ENCODE results near the gene KSR1. TPM values are rescaled to one million over a fixed set of nuclear protein-coding genes. Genes with fewer than 3 reads are reported as not detected.
"Not testable (repeated sequence)": the region's sequence is repeated elsewhere in the genome, so short reads cannot be mapped to it uniquely, and the experiment has no call there.

KSR1 gene
- total RNA-seq, 2 experiments from 2014 or later = 53.9 to 58.2 TPM

DNA sequence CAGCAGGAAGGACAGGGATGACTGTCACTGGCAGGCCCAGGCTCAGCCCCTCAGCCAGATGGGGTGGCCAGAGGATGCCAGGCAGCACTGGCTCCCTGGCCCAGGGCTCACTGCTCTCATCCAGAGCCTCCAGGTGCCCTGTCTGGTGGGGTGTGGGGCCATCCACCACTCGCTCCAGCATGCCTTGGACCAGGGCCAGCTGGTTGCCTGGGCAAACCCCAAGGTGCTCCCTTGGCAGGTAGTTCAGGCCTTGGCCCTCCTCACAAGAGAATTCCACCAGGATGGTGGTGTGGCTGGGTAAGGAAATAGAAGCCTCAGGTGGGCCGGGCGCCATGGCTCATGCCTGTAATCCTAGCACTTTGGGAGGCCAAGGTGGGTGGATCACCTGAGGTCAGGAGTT is 204.2 kb downstream of the KSR1 start:
- Mint-ChIP-seq H3K27me3 (no peaks in the 10 kb centered on the region), H3K36me3 (ENCODE audit: low read depth) (no peaks in the 10 kb centered on the region), H3K9me3 (no peaks in the 10 kb centered on the region), H3K4me3 (no peak overlapping the region), H3K4me1 (ENCODE audit: low read depth) (no peaks in the 10 kb centered on the region), H3K27ac (no peak overlapping the region)
- DNase-seq (no peak), ATAC-seq (no peak)
- ChIA-PET CTCF (interaction anchor here (1.0 kb wide), 1 partner anchor 10 kb away, joined by 4 read pairs; no protein-coding TSS in a partner anchor), POLR2A (no interaction called here)
- intact Hi-C loops (cut with micrococcal nuclease) = loop anchor here (5.0 kb wide), 1 partner anchor 222 kb away; no protein-coding TSS in a partner anchor
- TF ChIP-seq, protein P1, sequence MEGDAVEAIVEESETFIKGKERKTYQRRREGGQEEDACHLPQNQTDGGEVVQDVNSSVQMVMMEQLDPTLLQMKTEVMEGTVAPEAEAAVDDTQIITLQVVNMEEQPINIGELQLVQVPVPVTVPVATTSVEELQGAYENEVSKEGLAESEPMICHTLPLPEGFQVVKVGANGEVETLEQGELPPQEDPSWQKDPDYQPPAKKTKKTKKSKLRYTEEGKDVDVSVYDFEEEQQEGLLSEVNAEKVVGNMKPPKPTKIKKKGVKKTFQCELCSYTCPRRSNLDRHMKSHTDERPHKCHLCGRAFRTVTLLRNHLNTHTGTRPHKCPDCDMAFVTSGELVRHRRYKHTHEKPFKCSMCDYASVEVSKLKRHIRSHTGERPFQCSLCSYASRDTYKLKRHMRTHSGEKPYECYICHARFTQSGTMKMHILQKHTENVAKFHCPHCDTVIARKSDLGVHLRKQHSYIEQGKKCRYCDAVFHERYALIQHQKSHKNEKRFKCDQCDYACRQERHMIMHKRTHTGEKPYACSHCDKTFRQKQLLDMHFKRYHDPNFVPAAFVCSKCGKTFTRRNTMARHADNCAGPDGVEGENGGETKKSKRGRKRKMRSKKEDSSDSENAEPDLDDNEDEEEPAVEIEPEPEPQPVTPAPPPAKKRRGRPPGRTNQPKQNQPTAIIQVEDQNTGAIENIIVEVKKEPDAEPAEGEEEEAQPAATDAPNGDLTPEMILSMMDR (IDR thresholded peaks at IDR 0.05) = no peak

DNA sequence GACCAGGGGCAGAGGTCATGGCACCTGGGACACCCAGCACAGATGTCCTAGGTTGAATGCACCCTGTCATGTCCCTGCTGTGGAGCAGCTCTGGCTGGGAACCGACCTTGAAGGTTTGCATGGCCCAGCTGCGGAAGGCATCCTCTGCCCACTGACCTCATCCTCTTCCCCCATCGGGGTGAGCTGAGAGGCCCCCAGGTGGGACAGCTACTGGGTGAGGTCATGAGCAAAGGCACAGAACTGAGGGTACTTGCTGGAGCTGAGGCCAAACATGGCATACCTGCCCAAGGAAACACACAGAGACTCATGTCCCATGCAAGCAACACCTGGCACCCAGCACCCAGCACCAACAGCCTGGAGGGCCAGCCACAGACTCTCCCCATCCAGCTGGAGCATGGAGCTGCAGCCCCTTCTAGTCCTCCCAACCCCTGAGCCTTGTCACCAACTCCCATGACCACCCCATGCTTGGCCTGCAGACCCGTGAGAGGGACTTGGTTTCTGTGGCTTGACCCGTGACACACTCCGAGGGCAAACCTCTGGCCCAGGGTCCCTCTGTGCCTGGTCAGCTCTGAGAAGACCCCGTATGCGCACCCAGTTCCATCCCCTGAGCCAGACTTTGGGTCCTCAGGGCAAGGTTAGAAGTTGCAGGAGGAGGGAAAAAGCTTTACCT is 207.8 kb downstream of the KSR1 start:
- no peak for DNase-seq
- TF ChIP-seq, protein P1 (IDR thresholded peaks at IDR 0.05) = no peak
- Mint-ChIP-seq H3K4me1 (ENCODE audit: low read depth) (no peaks in the 10 kb centered on the region), H3K36me3 (ENCODE audit: low read depth) (no peaks in the 10 kb centered on the region), H3K4me3 (no peak overlapping the region), H3K9me3 (no peaks in the 10 kb centered on the region), H3K27ac (no peak overlapping the region), H3K27me3 (no peaks in the 10 kb centered on the region)
- ATAC-seq = no peak
- POLR2A ChIA-PET = no interaction called here
- CTCF ChIA-PET = interaction anchor here (1.1 to 2.8 kb wide), 3 partner anchors 10 to 93 kb away, joined by 4 to 9 read pairs (median 5); no protein-coding TSS in a partner anchor
- intact Hi-C loops (cut with micrococcal nuclease) = loop anchor here (5.0 kb wide), 1 partner anchor 218 kb away; no protein-coding TSS in a partner anchor

DNA sequence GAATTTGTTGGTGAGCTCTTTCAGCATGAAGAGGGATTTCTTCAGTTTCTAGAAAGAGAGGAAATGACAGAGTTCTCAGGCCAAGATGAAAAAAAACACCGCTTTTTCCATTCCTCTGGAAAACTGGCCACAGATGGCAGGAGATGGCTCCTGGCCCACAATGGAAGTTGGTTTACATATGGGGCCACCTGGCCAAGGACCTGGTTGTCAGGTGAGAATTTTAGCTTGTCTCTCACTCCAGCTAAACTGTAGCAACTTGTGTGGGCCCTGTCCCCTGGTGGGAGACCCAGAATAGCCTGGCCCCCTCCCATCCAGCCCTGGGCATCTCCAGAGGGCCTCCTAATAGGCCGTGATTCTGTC is 208.3 kb downstream of the KSR1 start:
- DNase-seq = no peak
- no peak for ATAC-seq
- Mint-ChIP-seq H3K4me1 (ENCODE audit: low read depth) (no peaks in the 10 kb centered on the region), H3K36me3 (ENCODE audit: low read depth) (no peaks in the 10 kb centered on the region), H3K27me3 (no peaks in the 10 kb centered on the region), H3K9me3 (no peaks in the 10 kb centered on the region), H3K27ac (no peak overlapping the region), H3K4me3 (no peak overlapping the region)
- TF ChIP-seq, protein P1 (IDR thresholded peaks at IDR 0.05) = no peak
- POLR2A ChIA-PET = no interaction called here
- CTCF ChIA-PET = interaction anchor here (1.1 to 2.8 kb wide), 3 partner anchors 10 to 92 kb away, joined by 4 to 9 read pairs (median 5); no protein-coding TSS in a partner anchor
- intact Hi-C loops (cut with micrococcal nuclease) = loop anchor here (5.0 kb wide), 1 partner anchor 218 kb away; no protein-coding TSS in a partner anchor

DNA sequence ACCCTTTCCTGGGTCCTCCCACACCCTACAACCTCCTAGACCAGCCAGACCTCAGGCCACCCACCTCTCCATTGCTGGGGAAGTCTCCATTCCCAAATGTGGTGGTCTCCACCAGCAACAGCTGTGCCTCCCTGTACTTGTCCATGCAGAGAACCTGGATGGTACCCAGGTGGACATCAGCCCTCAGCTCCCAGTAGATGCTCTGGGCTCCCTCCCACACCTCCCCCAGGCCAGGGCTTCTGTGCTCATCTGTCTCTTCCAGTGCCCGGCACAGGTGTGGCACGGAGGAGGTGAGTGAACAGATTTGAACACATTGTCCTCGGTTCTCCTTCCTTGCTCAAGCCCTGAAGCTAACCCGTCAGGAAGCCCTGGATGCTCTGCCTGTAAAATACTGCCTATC is 209.3 kb downstream of the KSR1 start:
- TF ChIP-seq, protein P1 (IDR thresholded peaks at IDR 0.05) = no peak
- no peak for DNase-seq
- H3K4me3 Mint-ChIP-seq = no peak overlapping the region
- ATAC-seq = no peak
- H3K27ac Mint-ChIP-seq = no peak overlapping the region
- H3K9me3 Mint-ChIP-seq = no peaks in the 10 kb centered on the region
- no peaks in the 10 kb centered on the region for H3K27me3 Mint-ChIP-seq
- CTCF ChIA-PET = no interaction called here
- intact Hi-C loops (cut with micrococcal nuclease) = no loop called here
- POLR2A ChIA-PET = no interaction called here
- H3K4me1 Mint-ChIP-seq (ENCODE audit: low read depth) = no peaks in the 10 kb centered on the region
- no peaks in the 10 kb centered on the region for H3K36me3 Mint-ChIP-seq (ENCODE audit: low read depth)

DNA sequence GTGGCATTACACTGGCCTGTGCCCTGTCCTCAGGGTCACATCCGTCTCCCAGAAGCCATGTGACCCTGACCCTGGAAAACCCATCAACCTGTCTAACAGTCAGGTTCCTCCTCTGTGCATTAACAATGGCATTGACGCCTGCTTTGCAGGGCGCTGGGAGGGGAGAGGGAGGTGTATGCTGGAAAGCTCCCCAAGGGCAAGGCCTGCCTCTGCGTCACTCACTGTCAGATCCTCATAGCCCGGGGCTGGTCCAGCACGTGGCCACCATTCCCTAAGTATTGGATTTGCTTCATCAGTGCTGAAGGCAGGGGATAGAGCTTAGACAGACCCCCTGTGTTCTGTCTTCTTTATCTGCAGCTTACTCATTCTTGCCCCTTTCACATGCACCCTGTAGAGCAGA is 210.0 kb downstream of the KSR1 start:
- H3K36me3 Mint-ChIP-seq (ENCODE audit: low read depth); POLR2A ChIA-PET; H3K27me3 Mint-ChIP-seq; intact Hi-C loops (cut with micrococcal nuclease); H3K9me3 Mint-ChIP-seq; DNase-seq; H3K27ac Mint-ChIP-seq; H3K4me3 Mint-ChIP-seq; H3K4me1 Mint-ChIP-seq (ENCODE audit: low read depth); ATAC-seq: not testable (repeated sequence)
- CTCF ChIA-PET = interaction anchor here (0.7 to 0.9 kb wide), 2 partner anchors 10 to 12 kb away, joined by 3 to 4 read pairs; no protein-coding TSS in a partner anchor
